GM21737 (cell line): ENCODE results near the gene DGAT2.
"Not testable (repeated sequence)": the region's sequence is repeated elsewhere in the genome, so short reads cannot be mapped to it uniquely, and the experiment has no call there.

Experiments
- ATAC-seq: cut with Tn5 transposase; IDR thresholded peaks from one replicate; pipeline ENCODE4 v1.9.1; 2021; ENCODE audit warnings: mild to moderate bottlenecking, moderate library complexity; ENCODE audit not compliant: unreplicated experiment

Gene DGAT2

GRCh38 chr11:75768112-75768908 is at the start of gene DGAT2:
TSS of gene DGAT2 (plus strand) at chr11:75768778. CDS start at chr11:75768992, 214 bp downstream.
- peak; percentile 69 for ATAC-seq

- ATAC-seq: no peak
Observed at GRCh38 chr11:75719340-75720239, 49.0 kb upstream of the DGAT2 start.

- ATAC-seq: no peak
Observed at GRCh38 chr11:75720639-75721038, 47.9 kb upstream of the DGAT2 start.

GRCh38 chr11:75721852-75722668 is 46.5 kb upstream of the DGAT2 start:
- no peak for ATAC-seq

- no peak for ATAC-seq
Observed at GRCh38 chr11:75722669-75723042, 45.9 kb upstream of the DGAT2 start.

GRCh38 chr11:75725547-75726320 is 42.8 kb upstream of the DGAT2 start:
- no peak for ATAC-seq

- no peak for ATAC-seq
Observed at GRCh38 chr11:75728992-75729391, 39.6 kb upstream of the DGAT2 start.

- no peak for ATAC-seq
Observed at GRCh38 chr11:75731095-75731494, 37.5 kb upstream of the DGAT2 start.

GRCh38 chr11:75733071-75733430 is 35.5 kb upstream of the DGAT2 start:
- ATAC-seq: no peak

- no peak for ATAC-seq
Observed at GRCh38 chr11:75733431-75734107, 35.0 kb upstream of the DGAT2 start.

- no peak for ATAC-seq
Observed at GRCh38 chr11:75734491-75735180, 33.9 kb upstream of the DGAT2 start.

GRCh38 chr11:75735181-75735845 is 33.3 kb upstream of the DGAT2 start:
- no peak for ATAC-seq

GRCh38 chr11:75737314-75737713 is 31.3 kb upstream of the DGAT2 start:
- ATAC-seq: no peak

GRCh38 chr11:75740681-75741080 is 27.9 kb upstream of the DGAT2 start:
- no peak for ATAC-seq

- ATAC-seq: not testable (repeated sequence)
Observed at GRCh38 chr11:75743159-75743558, 25.4 kb upstream of the DGAT2 start.

GRCh38 chr11:75743711-75744563 is 24.6 kb upstream of the DGAT2 start:
- ATAC-seq: no peak

- no peak for ATAC-seq
Observed at GRCh38 chr11:75745807-75746206, 22.8 kb upstream of the DGAT2 start.
